Stimulated activated CD8-positive, alpha-beta memory T cell treated with anti-CD3 and anti-CD28 coated beads, Interleukin-15, amount 100 ng/mL, for 48 hours (primary cell): ENCODE measurements around the gene ADCY4.

ENCODE experiments used
- DNase-seq, 2 donors: peaks; one replicate each; pipeline ENCODE4 v3.0.0-alpha.2; 2020; ENCODE audit warnings: low read depth in 2 of 2

The ADCY4 gene

GRCh38 chr14:24315807-24316596 is 18.9 kb downstream of the ADCY4 start:
- DNase-seq, result no peak

- DNase-seq, result no peak
Measured at GRCh38 chr14:24315243-24315806, 19.5 kb downstream of the ADCY4 start.

GRCh38 chr14:24314377-24315193 is 20.3 kb downstream of the ADCY4 start:
- no peak for DNase-seq

- no peak for DNase-seq
Measured at GRCh38 chr14:24313913-24314312, 21.0 kb downstream of the ADCY4 start.

- no peak for DNase-seq
Measured at GRCh38 chr14:24312736-24313507, 21.9 kb downstream of the ADCY4 start.

- no peak for DNase-seq
Measured at GRCh38 chr14:24311837-24312615, 22.8 kb downstream of the ADCY4 start.

GRCh38 chr14:24310646-24311604 is 23.9 kb downstream of the ADCY4 start, which contains the start of gene LTB4R:
TSS of gene LTB4R (plus strand) at chr14:24311502. CDS start at chr14:24315652, 4,150 bp downstream.
- no peak for DNase-seq

- no peak for DNase-seq
Measured at GRCh38 chr14:24310265-24310645, 24.6 kb downstream of the ADCY4 start.

GRCh38 chr14:24309538-24310264 is 25.2 kb downstream of the ADCY4 start, which contains the start of gene LTB4R2:
TSS of gene LTB4R2 (plus strand) at chr14:24310140. CDS start at chr14:24310665, 525 bp downstream.
- no peak for DNase-seq

- DNase-seq, result no peak
Measured at GRCh38 chr14:24308342-24309124, 26.3 kb downstream of the ADCY4 start.

- DNase-seq, result no peak
Measured at GRCh38 chr14:24307575-24308341, 27.1 kb downstream of the ADCY4 start, which contains the start of gene CIDEB. TSS of gene CIDEB (minus strand) at chr14:24307977. CDS start at chr14:24307858, 119 bp downstream.

- DNase-seq, result no peak
Measured at GRCh38 chr14:24307156-24307574, 27.7 kb downstream of the ADCY4 start.

- DNase-seq, result no peak
Measured at GRCh38 chr14:24304019-24304387, 30.9 kb downstream of the ADCY4 start.

- DNase-seq, result no peak
Measured at GRCh38 chr14:24300326-24300980, 34.4 kb downstream of the ADCY4 start.

- DNase-seq, result peak; percentile 83 to 84
Measured at GRCh38 chr14:24299255-24300191, 35.3 kb downstream of the ADCY4 start, which contains the start of the genes DHRS1 and NOP9. TSS of gene DHRS1 (minus strand) at chr14:24299780. CDS start at chr14:24299106, 674 bp downstream. TSS of gene NOP9 (plus strand) at chr14:24299850. CDS start at chr14:24299955, 105 bp downstream.
